ENCODE results near the gene RBMS1.

RBMS1 gene

DNA sequence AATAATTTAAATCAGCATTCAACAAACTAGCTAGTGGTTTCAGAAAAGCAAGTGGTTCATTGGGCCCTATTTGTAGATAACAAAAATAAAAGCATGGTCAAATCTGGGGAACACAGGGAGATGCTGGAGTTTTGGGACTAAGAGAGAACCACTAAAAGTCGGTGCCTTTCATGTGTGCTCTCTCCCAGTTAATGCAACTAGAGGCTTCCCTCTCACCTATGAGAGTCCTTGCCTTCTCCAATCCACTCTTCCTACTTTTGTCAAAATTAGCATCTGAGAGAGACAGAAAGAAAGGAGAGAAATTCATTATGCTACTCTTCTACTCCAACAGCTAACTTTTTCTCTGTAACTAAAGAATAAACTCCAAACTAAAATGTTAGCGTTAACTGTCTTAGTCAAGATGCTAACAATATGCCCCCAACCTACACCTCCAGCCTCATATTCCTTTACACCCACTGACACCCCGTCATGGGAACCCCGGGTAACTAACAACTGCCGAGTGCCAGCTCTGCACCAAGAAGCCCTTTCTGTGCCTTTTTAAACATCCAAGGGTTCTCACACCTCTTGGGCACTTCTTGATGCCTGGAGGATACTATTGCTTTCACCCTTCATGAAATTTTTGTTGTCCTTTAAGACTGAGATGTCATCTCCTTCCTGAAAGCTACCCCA is 133.4 kb downstream of the RBMS1 start:
- ChIA-PET CTCF (interaction anchor here (1.1 to 1.8 kb wide), 4 partner anchors 11 to 611 kb away, joined by 3 to 5 read pairs (median 5); no protein-coding TSS in a partner anchor), POLR2A (no interaction called here)

GRCh38 chr2:160358046-160358445 is 135.6 kb downstream of the RBMS1 start:
- POLR2A ChIA-PET = no interaction called here
- DNase-seq (ENCODE audit: low read depth, low spot score) = no peak
- CTCF ChIA-PET = interaction anchor here (1.0 to 1.8 kb wide), 3 partner anchors 13 to 612 kb away, joined by 3 to 5 read pairs (median 4); no protein-coding TSS in a partner anchor

More for the DNA sequence above, 133.4 kb downstream of the RBMS1 start:
- no peak for DNase-seq (ENCODE audit: low read depth, low spot score)
- TF ChIP-seq, protein P1, sequence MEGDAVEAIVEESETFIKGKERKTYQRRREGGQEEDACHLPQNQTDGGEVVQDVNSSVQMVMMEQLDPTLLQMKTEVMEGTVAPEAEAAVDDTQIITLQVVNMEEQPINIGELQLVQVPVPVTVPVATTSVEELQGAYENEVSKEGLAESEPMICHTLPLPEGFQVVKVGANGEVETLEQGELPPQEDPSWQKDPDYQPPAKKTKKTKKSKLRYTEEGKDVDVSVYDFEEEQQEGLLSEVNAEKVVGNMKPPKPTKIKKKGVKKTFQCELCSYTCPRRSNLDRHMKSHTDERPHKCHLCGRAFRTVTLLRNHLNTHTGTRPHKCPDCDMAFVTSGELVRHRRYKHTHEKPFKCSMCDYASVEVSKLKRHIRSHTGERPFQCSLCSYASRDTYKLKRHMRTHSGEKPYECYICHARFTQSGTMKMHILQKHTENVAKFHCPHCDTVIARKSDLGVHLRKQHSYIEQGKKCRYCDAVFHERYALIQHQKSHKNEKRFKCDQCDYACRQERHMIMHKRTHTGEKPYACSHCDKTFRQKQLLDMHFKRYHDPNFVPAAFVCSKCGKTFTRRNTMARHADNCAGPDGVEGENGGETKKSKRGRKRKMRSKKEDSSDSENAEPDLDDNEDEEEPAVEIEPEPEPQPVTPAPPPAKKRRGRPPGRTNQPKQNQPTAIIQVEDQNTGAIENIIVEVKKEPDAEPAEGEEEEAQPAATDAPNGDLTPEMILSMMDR (IDR thresholded peaks at IDR 0.05; ENCODE audit: insufficient read depth, low read length, missing control alignments) = no peak
- no peak overlapping the region for H3K4me3 ChIP-seq (ENCODE audit: low read depth, low read length)

DNA sequence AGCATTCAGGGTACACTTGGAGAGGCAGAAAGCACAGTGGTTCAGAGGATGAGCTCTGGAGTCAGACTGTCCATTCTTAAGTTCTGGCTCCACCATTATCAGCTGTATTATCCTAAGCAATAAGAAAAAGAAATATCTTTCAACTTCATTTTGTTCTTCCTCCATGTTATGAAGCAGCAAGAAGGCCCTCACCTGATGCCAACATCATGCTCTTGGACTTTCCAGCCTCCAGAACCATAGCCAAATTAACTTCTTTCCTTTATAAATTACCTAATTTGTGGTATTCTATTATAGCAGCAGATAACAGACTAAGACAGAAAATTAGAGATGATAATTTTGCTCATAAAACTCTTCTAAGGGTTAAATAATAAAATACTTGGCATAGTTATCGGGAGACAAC is 137.1 kb downstream of the RBMS1 start:
- no peak for DNase-seq (ENCODE audit: low read depth, low spot score)
- TF ChIP-seq, protein P1 (IDR thresholded peaks at IDR 0.05; ENCODE audit: insufficient read depth, low read length, missing control alignments) = no peak
- no peak overlapping the region for H3K4me3 ChIP-seq (ENCODE audit: low read depth, low read length)
- ChIA-PET POLR2A (no interaction called here), CTCF (interaction anchor here (0.5 to 1.1 kb wide), 2 partner anchors 247 to 613 kb away, joined by 3 read pairs; no protein-coding TSS in a partner anchor)

More at GRCh38 chr2:160358046-160358445, 135.6 kb downstream of the RBMS1 start:
- TF ChIP-seq, protein P1 (IDR thresholded peaks at IDR 0.05; ENCODE audit: insufficient read depth, low read length, missing control alignments) = no peak
- no peak overlapping the region for H3K4me3 ChIP-seq (ENCODE audit: low read depth, low read length)

DNA sequence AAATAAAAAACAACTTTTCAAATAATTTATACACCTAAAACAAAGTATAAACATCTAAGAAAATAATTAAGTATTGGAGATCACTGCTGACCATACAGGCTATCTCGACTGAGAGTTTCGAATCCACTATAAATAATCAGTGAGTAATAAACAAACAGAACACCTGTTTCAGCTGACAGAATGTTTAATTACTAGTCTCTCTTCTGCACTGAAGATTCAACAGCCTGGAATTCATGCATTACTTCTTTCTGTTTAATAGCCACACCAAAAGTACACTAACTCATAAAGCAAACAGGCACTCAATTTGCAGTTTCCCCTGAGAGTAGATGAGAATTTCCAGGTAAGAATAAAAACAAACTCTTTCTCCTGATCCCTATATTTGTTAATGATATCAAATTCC is 138.5 kb downstream of the RBMS1 start:
- DNase-seq (ENCODE audit: low read depth, low spot score) = no peak
- no peak overlapping the region for H3K4me3 ChIP-seq (ENCODE audit: low read depth, low read length)
- TF ChIP-seq, protein P1 (IDR thresholded peaks at IDR 0.05; ENCODE audit: insufficient read depth, low read length, missing control alignments) = no peak
- CTCF ChIA-PET = no interaction called here
- POLR2A ChIA-PET = no interaction called here

GRCh38 chr2:160354677-160355076 is 138.9 kb downstream of the RBMS1 start:
- DNase-seq (ENCODE audit: low read depth, low spot score) = no peak
- TF ChIP-seq, protein P1 (IDR thresholded peaks at IDR 0.05; ENCODE audit: insufficient read depth, low read length, missing control alignments) = no peak
- H3K4me3 ChIP-seq (ENCODE audit: low read depth, low read length) = no peak overlapping the region
- ChIA-PET CTCF (no interaction called here), POLR2A (no interaction called here)

DNA sequence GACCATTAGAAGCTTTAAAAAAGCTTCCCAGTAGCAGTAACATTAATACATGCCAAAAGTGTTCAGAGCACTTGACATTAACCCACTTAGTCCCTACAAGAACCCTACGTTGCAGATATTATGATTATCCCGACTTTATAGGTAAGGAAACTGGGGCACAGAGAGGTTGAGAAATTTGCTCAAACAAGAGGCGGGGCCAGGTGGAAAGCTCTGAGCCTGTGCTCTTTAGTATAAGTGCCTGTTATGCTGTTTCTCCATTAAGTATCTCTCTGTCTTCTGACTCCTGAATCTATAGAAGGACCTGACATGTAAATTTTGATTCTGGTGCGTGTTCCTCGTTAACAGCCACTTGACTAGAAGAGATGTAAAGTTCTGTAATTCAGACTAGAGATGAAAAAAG is 139.8 kb downstream of the RBMS1 start:
- no peak overlapping the region for H3K4me3 ChIP-seq (ENCODE audit: low read depth, low read length)
- CTCF ChIA-PET = interaction anchor here (1.1 to 2.7 kb wide), 3 partner anchors 10 to 30 kb away, joined by 3 to 11 read pairs (median 3); no protein-coding TSS in a partner anchor
- TF ChIP-seq, protein P1 (IDR thresholded peaks at IDR 0.05; ENCODE audit: insufficient read depth, low read length, missing control alignments) = no peak
- POLR2A ChIA-PET = no interaction called here
- DNase-seq (ENCODE audit: low read depth, low spot score) = no peak

Data from AG04449 (cell line).